ENCODE results near the gene CARD10. TPM values are rescaled to one million over a fixed set of nuclear protein-coding genes. Genes with fewer than 3 reads are reported as not detected.

The CARD10 gene
- total and polyA plus RNA-seq, 8 donors, result 10.3 to 19.7 (median 15.4) TPM

- no peak for TF ChIP-seq CTCF (IDR thresholded peaks at IDR 0.05)
- Histone ChIP-seq H3K4me3 (no peak overlapping the region), H3K36me3 (no peaks in the 10 kb centered on the region), H3K27ac (no peak overlapping the region), H3K27me3 (peaks cover 0 to 8% of the 10 kb centered on the region in 2 donors), H3K9me3 (peaks cover 0 to 6% of the 10 kb centered on the region in 2 donors), H3K4me1 (no peaks in the 10 kb centered on the region)
- DNase-seq (peak in 1 of 4 donors; percentile 30), ATAC-seq (no peak)
- intact Hi-C loops (cut with DNase I), result no loop called here
Observed at GRCh38 chr22:37442135-37442534, 77.1 kb downstream of the CARD10 start.

DNA sequence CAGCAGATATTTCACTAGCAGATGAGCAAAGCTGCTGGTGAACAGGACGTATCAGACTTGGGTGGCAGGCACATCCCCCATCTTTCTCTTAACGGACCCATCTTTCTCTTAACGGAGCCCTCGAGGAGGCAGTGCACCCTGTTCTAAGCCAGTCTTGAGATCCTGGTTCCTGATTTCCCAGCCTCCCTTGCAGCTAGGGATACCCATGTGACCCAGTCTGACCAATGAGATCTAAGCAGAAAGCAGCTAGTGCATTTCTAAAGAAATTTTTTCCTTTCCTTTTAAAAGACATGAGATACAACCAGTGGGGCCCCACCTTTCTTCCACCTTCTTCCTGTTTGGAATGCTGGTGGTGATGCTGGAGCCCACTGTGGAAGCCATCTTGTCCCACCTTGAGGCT, 78.3 kb downstream of the CARD10 start:
- no peak overlapping the region for H3K27ac ChIP-seq
- peaks cover 0 to 8% of the 10 kb centered on the region in 2 donors for H3K27me3 ChIP-seq
- no peak for TF ChIP-seq CTCF (IDR thresholded peaks at IDR 0.05)
- ATAC-seq (no peak), DNase-seq (peak in 1 of 4 donors; percentile 3)
- intact Hi-C loops (cut with DNase I), result no loop called here
- no peaks in the 10 kb centered on the region for H3K36me3 ChIP-seq
- peaks cover 0 to 6% of the 10 kb centered on the region in 2 donors for H3K9me3 ChIP-seq
- no peak overlapping the region for H3K4me3 ChIP-seq
- no peaks in the 10 kb centered on the region for H3K4me1 ChIP-seq

Other genes starting within 250 kb of the CARD10 start
- gene CYTH4, start 236.9 kb downstream of the CARD10 start, total RNA-seq, result 10 to 100 TPM; 16.2 to 63.4 TPM
- 1 to 10 TPM; 4.7 to 6.6 (median 5.7) TPM for gene CYTH4, start 236.9 kb downstream of the CARD10 start, polyA plus RNA-seq (ENCODE audit: insufficient read length in 6 of 6)
- gene ELFN2, start 91.9 kb downstream of the CARD10 start, total RNA-seq, result 1 to 10 TPM; 4.2 to 4.9 TPM
- 1 to 10 TPM in 4 of 6 donors, under 1 TPM in 2; 0.70 to 2.5 (median 1.2) TPM for gene ELFN2, start 91.9 kb downstream of the CARD10 start, polyA plus RNA-seq (ENCODE audit: insufficient read length in 6 of 6)
- gene MFNG, start 33.0 kb downstream of the CARD10 start, total RNA-seq, result 10 to 100 TPM; 24.4 to 46.4 TPM
- gene MFNG, start 33.0 kb downstream of the CARD10 start, polyA plus RNA-seq (ENCODE audit: insufficient read length in 6 of 6), result 10 to 100 TPM; 17.7 to 25.3 (median 21.7) TPM
- 10 to 100 TPM; 74.0 to 84.3 TPM for gene CDC42EP1, start 41.1 kb upstream of the CARD10 start, total RNA-seq
- 10 to 100 TPM; 30.8 to 54.7 (median 45.2) TPM for gene CDC42EP1, start 41.1 kb upstream of the CARD10 start, polyA plus RNA-seq (ENCODE audit: insufficient read length in 6 of 6)
- under 1 TPM in 1 of 2 donors, not detected in 1; 0.61 TPM for gene LGALS2, start 60.7 kb upstream of the CARD10 start, total RNA-seq
- gene LGALS2, start 60.7 kb upstream of the CARD10 start, polyA plus RNA-seq (ENCODE audit: insufficient read length in 6 of 6), result 1 to 10 TPM; 1.2 to 2.6 (median 1.5) TPM
- 10 to 100 TPM; 53.0 to 64.3 TPM for gene GGA1, start 89.4 kb upstream of the CARD10 start, total RNA-seq
- gene GGA1, start 89.4 kb upstream of the CARD10 start, polyA plus RNA-seq (ENCODE audit: insufficient read length in 6 of 6), result 10 to 100 TPM; 49.6 to 71.2 (median 58.8) TPM
- gene SH3BP1, start 120.3 kb upstream of the CARD10 start, total RNA-seq, result 10 to 100 TPM; 14.0 to 40.7 TPM
- 10 to 100 TPM; 23.4 to 31.5 (median 27.7) TPM for gene SH3BP1, start 120.3 kb upstream of the CARD10 start, polyA plus RNA-seq (ENCODE audit: insufficient read length in 6 of 6)
- 10 to 100 TPM in 1 of 2 donors, 1 to 10 TPM in 1; 8.3 to 10.1 TPM for gene PDXP, start 139.3 kb upstream of the CARD10 start, total RNA-seq
- gene PDXP, start 139.3 kb upstream of the CARD10 start, polyA plus RNA-seq (ENCODE audit: insufficient read length in 6 of 6), result 10 to 100 TPM in 5 of 6 donors, 1 to 10 TPM in 1; 9.1 to 13.3 (median 11.8) TPM
- 100 to 1,000 TPM; 826 to 851 TPM for gene LGALS1, start 156.2 kb upstream of the CARD10 start, total RNA-seq
- 100 to 1,000 TPM; 575 to 923 (median 640) TPM for gene LGALS1, start 156.2 kb upstream of the CARD10 start, polyA plus RNA-seq (ENCODE audit: insufficient read length in 6 of 6)
- 10 to 100 TPM; 16.2 to 26.3 TPM for gene NOL12, start 166.9 kb upstream of the CARD10 start, total RNA-seq
- gene NOL12, start 166.9 kb upstream of the CARD10 start, polyA plus RNA-seq (ENCODE audit: insufficient read length in 6 of 6), result 10 to 100 TPM; 17.1 to 23.7 (median 20.3) TPM
- 10 to 100 TPM; 70.9 to 84.9 TPM for gene TRIOBP, start 177.6 kb upstream of the CARD10 start, total RNA-seq
- 10 to 100 TPM; 57.4 to 80.8 (median 67.0) TPM for gene TRIOBP, start 177.6 kb upstream of the CARD10 start, polyA plus RNA-seq (ENCODE audit: insufficient read length in 6 of 6)